ENCODE results near the gene SLC31A1.

DNA sequence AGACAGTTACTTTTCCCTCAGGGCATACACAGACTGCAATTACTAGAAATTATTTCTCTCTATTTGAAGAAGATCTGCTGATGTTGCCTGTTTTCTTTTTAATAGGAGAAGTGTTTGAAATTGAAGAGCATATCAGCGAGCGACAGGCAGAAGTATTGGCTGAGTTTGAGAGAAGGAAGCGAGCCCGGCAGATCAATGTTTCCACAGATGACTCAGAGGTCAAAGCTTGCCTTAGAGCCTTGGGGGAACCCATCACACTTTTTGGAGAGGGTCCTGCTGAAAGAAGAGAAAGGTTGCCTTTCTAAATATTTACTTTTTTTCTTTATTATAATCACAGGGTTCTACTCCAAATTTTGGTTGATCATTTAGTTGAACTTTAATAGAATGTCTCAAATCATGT lies 57.5 kb downstream of the SLC31A1 start:
- TF ChIP-seq, protein P1, sequence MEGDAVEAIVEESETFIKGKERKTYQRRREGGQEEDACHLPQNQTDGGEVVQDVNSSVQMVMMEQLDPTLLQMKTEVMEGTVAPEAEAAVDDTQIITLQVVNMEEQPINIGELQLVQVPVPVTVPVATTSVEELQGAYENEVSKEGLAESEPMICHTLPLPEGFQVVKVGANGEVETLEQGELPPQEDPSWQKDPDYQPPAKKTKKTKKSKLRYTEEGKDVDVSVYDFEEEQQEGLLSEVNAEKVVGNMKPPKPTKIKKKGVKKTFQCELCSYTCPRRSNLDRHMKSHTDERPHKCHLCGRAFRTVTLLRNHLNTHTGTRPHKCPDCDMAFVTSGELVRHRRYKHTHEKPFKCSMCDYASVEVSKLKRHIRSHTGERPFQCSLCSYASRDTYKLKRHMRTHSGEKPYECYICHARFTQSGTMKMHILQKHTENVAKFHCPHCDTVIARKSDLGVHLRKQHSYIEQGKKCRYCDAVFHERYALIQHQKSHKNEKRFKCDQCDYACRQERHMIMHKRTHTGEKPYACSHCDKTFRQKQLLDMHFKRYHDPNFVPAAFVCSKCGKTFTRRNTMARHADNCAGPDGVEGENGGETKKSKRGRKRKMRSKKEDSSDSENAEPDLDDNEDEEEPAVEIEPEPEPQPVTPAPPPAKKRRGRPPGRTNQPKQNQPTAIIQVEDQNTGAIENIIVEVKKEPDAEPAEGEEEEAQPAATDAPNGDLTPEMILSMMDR (IDR thresholded peaks at IDR 0.05): no peak
- TF ChIP-seq EP300 (IDR thresholded peaks at IDR 0.05): no peak
